ENCODE measurements around the gene DPH5. TPM values are rescaled to one million over a fixed set of nuclear protein-coding genes. Genes with fewer than 3 reads are reported as not detected.

DPH5 gene
- total and polyA plus RNA-seq, 2 donors (not counting 3 experiments of a cell fraction or from before 2014, with no cell fraction given) = 37.2 to 43.6 TPM

- Histone ChIP-seq H3K9ac (replicated peaks; ENCODE audit: extremely low read depth, insufficient read depth, low read length) (no peak overlapping the region), H3K79me2 (ENCODE audit: control insufficient read depth, insufficient read depth, low read length) (no peaks in the 10 kb centered on the region), H3K27ac (ENCODE audit: insufficient read depth, low read depth, low read length) (no peak overlapping the region), H4K20me1 (replicated peaks; ENCODE audit: control insufficient read depth, extremely low read depth, insufficient read depth, low read length) (no peaks in the 10 kb centered on the region), H3K36me3 (ENCODE audit: control insufficient read depth in 2 of 2, extremely low read depth in 1 of 2, insufficient read depth in 2 of 2, low read length in 2 of 2) (no peaks in the 10 kb centered on the region), H3K4me3 (replicated peaks in 1 of 3; ENCODE audit: insufficient read depth in 1 of 3, low read depth in 1 of 3, low read length in 3 of 3) (no peak overlapping the region), H3K27me3 (ENCODE audit: control insufficient read depth in 2 of 2, insufficient read depth in 2 of 2, low read length in 2 of 2) (no peaks in the 10 kb centered on the region), H3K4me1 (ENCODE audit: control insufficient read depth, extremely low read depth, insufficient read depth, low read length) (no peaks in the 10 kb centered on the region), H2AFZ (ENCODE audit: low read depth, low read length) (no peak overlapping the region), H3K9me1 (replicated peaks; ENCODE audit: control insufficient read depth, extremely low read depth, insufficient read depth, low read length) (no peaks in the 10 kb centered on the region), H3K9me3 (replicated peaks; ENCODE audit: control insufficient read depth, insufficient read depth, low read length) (no peaks in the 10 kb centered on the region), H3K4me2 (ENCODE audit: insufficient read depth, low read length) (no peak overlapping the region)
- dilution Hi-C loops (cut with MboI; ENCODE audit: extremely low pct_ligation_motif_present, low sequenced_read_pairs) (no loop called here), intact Hi-C loops (cut with micrococcal nuclease) (no loop called here)
- FAIRE-seq (no peak), DNase-seq (ENCODE audit: low read depth, low spot score) (no peak)
- no peak for TF ChIP-seq POLR2AphosphoS5 (IDR thresholded peaks at IDR 0.05; ENCODE audit: insufficient read depth, low read depth, low read length)
- no peak for TF ChIP-seq GATA2 (IDR thresholded peaks at IDR 0.05; ENCODE audit: insufficient read depth, insufficient read length, low read depth, low read length)
- no peak for TF ChIP-seq EZH2 (IDR thresholded peaks at IDR 0.05; ENCODE audit: borderline replicate concordance, low read depth, low read length, severe bottlenecking)
- TF ChIP-seq FOS (IDR thresholded peaks at IDR 0.05; ENCODE audit: borderline replicate concordance, insufficient read depth, low read length) = no peak
- TF ChIP-seq, protein P1, sequence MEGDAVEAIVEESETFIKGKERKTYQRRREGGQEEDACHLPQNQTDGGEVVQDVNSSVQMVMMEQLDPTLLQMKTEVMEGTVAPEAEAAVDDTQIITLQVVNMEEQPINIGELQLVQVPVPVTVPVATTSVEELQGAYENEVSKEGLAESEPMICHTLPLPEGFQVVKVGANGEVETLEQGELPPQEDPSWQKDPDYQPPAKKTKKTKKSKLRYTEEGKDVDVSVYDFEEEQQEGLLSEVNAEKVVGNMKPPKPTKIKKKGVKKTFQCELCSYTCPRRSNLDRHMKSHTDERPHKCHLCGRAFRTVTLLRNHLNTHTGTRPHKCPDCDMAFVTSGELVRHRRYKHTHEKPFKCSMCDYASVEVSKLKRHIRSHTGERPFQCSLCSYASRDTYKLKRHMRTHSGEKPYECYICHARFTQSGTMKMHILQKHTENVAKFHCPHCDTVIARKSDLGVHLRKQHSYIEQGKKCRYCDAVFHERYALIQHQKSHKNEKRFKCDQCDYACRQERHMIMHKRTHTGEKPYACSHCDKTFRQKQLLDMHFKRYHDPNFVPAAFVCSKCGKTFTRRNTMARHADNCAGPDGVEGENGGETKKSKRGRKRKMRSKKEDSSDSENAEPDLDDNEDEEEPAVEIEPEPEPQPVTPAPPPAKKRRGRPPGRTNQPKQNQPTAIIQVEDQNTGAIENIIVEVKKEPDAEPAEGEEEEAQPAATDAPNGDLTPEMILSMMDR (IDR thresholded peaks at IDR 0.05; ENCODE audit: extremely low read depth in 1 of 2, insufficient read depth in 1 of 2, low read depth in 1 of 2, low read length in 2 of 2) = no peak
- TF ChIP-seq MYC (IDR thresholded peaks at IDR 0.05; ENCODE audit: low read depth, low read length) = no peak
- TF ChIP-seq POLR2A (IDR thresholded peaks at IDR 0.05; ENCODE audit: low read depth, low read length) = no peak
- no peak for TF ChIP-seq JUN (IDR thresholded peaks at IDR 0.05; ENCODE audit: borderline replicate concordance, insufficient read depth, insufficient read length, low read depth)
- TF ChIP-seq MAX (IDR thresholded peaks at IDR 0.05; ENCODE audit: insufficient read depth, insufficient read length) = no peak
- ChIA-PET CTCF (interaction anchor here (1.4 to 1.8 kb wide), 3 partner anchors 14 to 228 kb away, joined by 3 to 5 read pairs (median 3); no protein-coding TSS in a partner anchor), POLR2A (no interaction called here)
- BruUV-seq (replicated peaks) = no TSS peak
Measured at GRCh38 chr1:101050869-101051268, 25.3 kb upstream of the DPH5 start.

All from endothelial cell of umbilical vein (primary cell).